Esophagus muscularis mucosa (tissue), 4 donors: ENCODE results near the gene SNX19. TPM values are rescaled to one million over a fixed set of nuclear protein-coding genes. Genes with fewer than 3 reads are reported as not detected.

Source experiments
- DNase-seq: peaks from one replicate; pipeline ENCODE4 v3.0.0-alpha.2; 2017; ENCODE audit errors: extremely low spot score
- H3K27ac ChIP-seq, 4 donors: fragments of 200-600 bp; sonication (generic); replicated peaks in 1 of 4; 1 replicate in 3 of 4; 2 replicates in 1 of 4; pipeline ENCODE4 v1.5.1; 2016 to 2019; ENCODE audit warnings: mild to moderate bottlenecking in 1 of 4
- H3K27me3 ChIP-seq, 4 donors: fragments of 200-600 bp; sonication (generic); one replicate each; pipeline versions ENCODE4 v1.5.1 to v1.6.0; 2016 to 2019
- H3K36me3 ChIP-seq, 4 donors: fragments of 200-600 bp; sonication (generic); one replicate each; pipeline ENCODE4 v1.5.1; 2016 to 2019
- H3K4me1 ChIP-seq, 4 donors: fragments of 200-600 bp; sonication (generic); one replicate each; pipeline ENCODE4 v1.5.1; 2016 to 2019
- H3K4me3 ChIP-seq, 4 donors: fragments of 200-600 bp; sonication (generic); 1 replicate in 2 of 4; 2 replicates in 2 of 4; pipeline ENCODE4 v1.5.1; 2016 to 2019; ENCODE audit warnings: mild to moderate bottlenecking in 4 of 4, moderate library complexity in 1 of 4
- H3K9me3 ChIP-seq, 4 donors: fragments of 200-600 bp; sonication (generic); 1 replicate in 3 of 4; 2 replicates in 1 of 4; pipeline ENCODE4 v1.5.1; 2016 to 2019
- CTCF ChIP-seq, 3 experiments: fragments of 200-600 bp in 2 of 3; fragments of 450-650 bp in 1 of 3; sonication (generic) in 2 of 3; IDR thresholded peaks; one replicate each; pipeline ENCODE4 v1.5.1; 2017 to 2019; ENCODE audit warnings: antibody characterized with exemption in 3 of 3, mild to moderate bottlenecking in 2 of 3, moderate library complexity in 1 of 3
- EP300 ChIP-seq: sonication (generic); formaldehyde crosslinking; IDR thresholded peaks from one replicate; pipeline ENCODE4 v1.6.1; 2017; ENCODE audit warnings: antibody characterized with exemption
- POLR2A ChIP-seq: fragments of 450-650 bp; IDR thresholded peaks from one replicate; pipeline ENCODE4 v1.6.1; 2017; ENCODE audit warnings: antibody characterized with exemption, moderate library complexity, mild to moderate bottlenecking, low read depth
- POLR2AphosphoS5 ChIP-seq, 2 donors: sonication (generic); formaldehyde crosslinking; IDR thresholded peaks; one replicate each; pipeline ENCODE4 v1.6.1; 2017; ENCODE audit warnings: antibody characterized with exemption in 2 of 2
- WGBS: methylation state at CpG from one replicate; pipeline ENCODE4 v1.1.5; 2018; 5-methylcytosine and 5-hydroxymethylcytosine counted together
- intact Hi-C: fragments of 100-400 bp; cut with DNase I; formaldehyde crosslinking; loops from one replicate; pipeline ENCODE4 v1.15.1; 2023
- total RNA-seq, 4 donors: library from RNA; depleted of rRNA; stranded (reverse); fragments of >200 nt; gene quantifications; one replicate each; pipeline versions ENCODE4 v1.1.0 to v1.2.1, GENCODE V29; 2016

Gene SNX19
- total RNA-seq, 4 donors from 2014 or later = 87.6 to 118 (median 95.8) TPM

GRCh38 chr11:130831506-130831905 is 84.8 kb downstream of the SNX19 start:
- Histone ChIP-seq H3K36me3 (no peaks in the 10 kb centered on the region), H3K4me3 (no peak overlapping the region), H3K27me3 (no peaks in the 10 kb centered on the region), H3K27ac (peak overlapping the region in 1 of 4 donors; percentile 39), H3K9me3 (no peaks in the 10 kb centered on the region), H3K4me1 (peaks cover 31 to 49% (median 45%) of the 10 kb centered on the region in 4 donors)
- WGBS = 47% methylated on average over 5 of the region's 7 CpGs
- no peak for DNase-seq
- intact Hi-C loops = no loop called here
- no peak for TF ChIP-seq POLR2A
- TF ChIP-seq CTCF (IDR thresholded peaks at IDR 0.05) = no peak
- TF ChIP-seq POLR2AphosphoS5 (IDR thresholded peaks at IDR 0.05) = no peak
- TF ChIP-seq EP300 = no peak

- no peak for DNase-seq
- WGBS = 51% methylated on average over 6 of the region's 6 CpGs
- no peak for TF ChIP-seq POLR2A
- no peak for TF ChIP-seq CTCF (IDR thresholded peaks at IDR 0.05)
- TF ChIP-seq EP300 = no peak
- TF ChIP-seq POLR2AphosphoS5 (IDR thresholded peaks at IDR 0.05) = no peak
- Histone ChIP-seq H3K27me3 (no peaks in the 10 kb centered on the region), H3K27ac (peak overlapping the region; percentile 39 to 66 (median 59)), H3K4me1 (peaks cover 31 to 51% (median 50%) of the 10 kb centered on the region in 4 donors), H3K9me3 (no peaks in the 10 kb centered on the region), H3K36me3 (no peaks in the 10 kb centered on the region), H3K4me3 (no peak overlapping the region)
- intact Hi-C loops = no loop called here
These were observed 85.7 kb downstream of the SNX19 start for GRCh38 chr11:130830566-130830965.

GRCh38 chr11:130829920-130830511 is 86.3 kb downstream of the SNX19 start:
- intact Hi-C loops = no loop called here
- DNase-seq = no peak
- Histone ChIP-seq H3K9me3 (no peaks in the 10 kb centered on the region), H3K27me3 (no peaks in the 10 kb centered on the region), H3K4me3 (no peak overlapping the region), H3K36me3 (no peaks in the 10 kb centered on the region), H3K27ac (peak overlapping the region; percentile 39 to 66 (median 59)), H3K4me1 (peaks cover 31 to 51% (median 50%) of the 10 kb centered on the region in 4 donors)
- no peak for TF ChIP-seq POLR2A
- no peak for TF ChIP-seq EP300
- TF ChIP-seq CTCF (IDR thresholded peaks at IDR 0.05) = no peak
- no peak for TF ChIP-seq POLR2AphosphoS5 (IDR thresholded peaks at IDR 0.05)
- 42% methylated on average over 6 of the region's 6 CpGs for WGBS

GRCh38 chr11:130828741-130829140 is 87.5 kb downstream of the SNX19 start:
- intact Hi-C loops = no loop called here
- Histone ChIP-seq H3K9me3 (no peaks in the 10 kb centered on the region), H3K27me3 (no peaks in the 10 kb centered on the region), H3K4me1 (peaks cover 31 to 51% (median 50%) of the 10 kb centered on the region in 4 donors), H3K36me3 (no peaks in the 10 kb centered on the region), H3K4me3 (no peak overlapping the region), H3K27ac (peak overlapping the region in 3 of 4 donors; percentile 18 to 66 (median 51))
- 80% methylated on average over 5 of the region's 7 CpGs for WGBS
- DNase-seq = no peak
- TF ChIP-seq EP300 = no peak
- no peak for TF ChIP-seq POLR2AphosphoS5 (IDR thresholded peaks at IDR 0.05)
- TF ChIP-seq CTCF (IDR thresholded peaks at IDR 0.05) = no peak
- no peak for TF ChIP-seq POLR2A
